ENCODE results near the gene BTNL8. TPM values are rescaled to one million over a fixed set of nuclear protein-coding genes. Genes with fewer than 3 reads are reported as not detected.
"Not testable (repeated sequence)": the region's sequence is repeated elsewhere in the genome, so short reads cannot be mapped to it uniquely, and the experiment has no call there.

Gene BTNL8
- total and polyA plus RNA-seq, 9 donors: 0.04 to 3.9 (median 0.32) TPM; not detected in 5

- Histone ChIP-seq H3K27ac (no peak overlapping the region), H3K4me3 (no peak overlapping the region), H3K9me3 (no peaks in the 10 kb centered on the region), H3K27me3 (no peaks in the 10 kb centered on the region), H3K4me1 (ENCODE audit: insufficient read depth) (no peaks in the 10 kb centered on the region), H3K36me3 (no peaks in the 10 kb centered on the region)
- no peak for TF ChIP-seq EP300 (IDR thresholded peaks at IDR 0.05)
- TF ChIP-seq CTCF (IDR thresholded peaks at IDR 0.05): no peak
- no peak for TF ChIP-seq POLR2A (IDR thresholded peaks at IDR 0.05)
- intact Hi-C loops (cut with DNase I): no loop called here
- DNase-seq: no peak
- WGBS, 3 donors: 73 to 84% (median 78%) methylated on average over 7 of the region's 7 CpGs
Measured at GRCh38 chr5:180889381-180889780, 9.6 kb upstream of the BTNL8 start.

GRCh38 chr5:180895330-180895729, 3.6 kb upstream of the BTNL8 start:
- WGBS, 3 donors: 89 to 96% (median 90%) methylated on average over 1 of the region's 1 CpG
- H3K4me1 ChIP-seq (ENCODE audit: insufficient read depth); H3K9me3 ChIP-seq; H3K36me3 ChIP-seq; H3K27ac ChIP-seq; DNase-seq; H3K4me3 ChIP-seq; intact Hi-C loops (cut with DNase I); H3K27me3 ChIP-seq: not testable (repeated sequence)

GRCh38 chr5:180900178-180900577, 1.2 kb downstream of the BTNL8 start:
- no peak for DNase-seq
- intact Hi-C loops (cut with DNase I): no loop called here
- H3K4me1 ChIP-seq (ENCODE audit: insufficient read depth): no peaks in the 10 kb centered on the region
- no peaks in the 10 kb centered on the region for H3K36me3 ChIP-seq
- no peak overlapping the region for H3K4me3 ChIP-seq
- H3K27me3 ChIP-seq: no peaks in the 10 kb centered on the region
- H3K9me3 ChIP-seq: no peaks in the 10 kb centered on the region
- TF ChIP-seq CTCF (IDR thresholded peaks at IDR 0.05) (no peak), EP300 (IDR thresholded peaks at IDR 0.05) (no peak), POLR2A (IDR thresholded peaks at IDR 0.05) (no peak)
- WGBS, 3 donors: 64 to 76% (median 72%) methylated on average over 5 of the region's 5 CpGs
- H3K27ac ChIP-seq: no peak overlapping the region

- DNase-seq: no peak
- no peaks in the 10 kb centered on the region for H3K4me1 ChIP-seq (ENCODE audit: insufficient read depth)
- TF ChIP-seq POLR2A (IDR thresholded peaks at IDR 0.05): no peak
- no peak for TF ChIP-seq CTCF (IDR thresholded peaks at IDR 0.05)
- TF ChIP-seq EP300 (IDR thresholded peaks at IDR 0.05): no peak
- no peaks in the 10 kb centered on the region for H3K27me3 ChIP-seq
- H3K9me3 ChIP-seq: no peaks in the 10 kb centered on the region
- H3K27ac ChIP-seq: no peak overlapping the region
- H3K36me3 ChIP-seq: no peaks in the 10 kb centered on the region
- 82 to 85% (median 85%) methylated on average over 7 of the region's 7 CpGs for WGBS, 3 donors
- intact Hi-C loops (cut with DNase I): no loop called here
- H3K4me3 ChIP-seq: no peak overlapping the region
Measured at GRCh38 chr5:180901319-180902009, 2.5 kb downstream of the BTNL8 start.

GRCh38 chr5:180908400-180908799, 9.4 kb downstream of the BTNL8 start:
- Histone ChIP-seq H3K4me3 (no peak overlapping the region), H3K4me1 (ENCODE audit: insufficient read depth) (no peaks in the 10 kb centered on the region), H3K9me3 (no peaks in the 10 kb centered on the region), H3K27me3 (no peaks in the 10 kb centered on the region), H3K27ac (no peak overlapping the region), H3K36me3 (no peaks in the 10 kb centered on the region)
- intact Hi-C loops (cut with DNase I): no loop called here
- TF ChIP-seq POLR2A (IDR thresholded peaks at IDR 0.05): no peak
- DNase-seq: no peak
- 85 to 89% (median 85%) methylated on average over 9 of the region's 9 CpGs for WGBS, 3 donors
